GM12878 (cell line): ENCODE data around the gene POLE4. TPM values are rescaled to one million over a fixed set of nuclear protein-coding genes. Genes with fewer than 3 reads are reported as not detected.

ENCODE experiments used
- ATAC-seq: fragments of 200-7000 bp; cut with Tn5 transposase; 3 replicates; pipeline ENCODE4 v1.9.1; 2020; ENCODE audit warnings: mild to moderate bottlenecking, moderate library complexity
- BruUV-seq: library from RNA; stranded (reverse); fragments of 400-500 nt; replicated peaks from 2 replicates; lab custom pipeline; 2021; lab: Mats Ljungman, UMichigan
- CTCF ChIA-PET: fragments of 300-600 bp; sonication (Branson Sonifier 250); formaldehyde crosslinking; extraction: SDS; loops from one replicate; lab custom pipeline; 2021; ENCODE audit warnings: inconsistent platforms; lab: Yijun Ruan, JAX
- POLR2A ChIA-PET: fragments of 350-600 bp; formaldehyde crosslinking; extraction: SDS; loops from one replicate; lab custom pipeline; 2021; ENCODE audit warnings: inconsistent platforms; lab: Charles Lee
- RAD21 ChIA-PET: fragments of 300-600 bp; sonication (Branson Sonifier 250); formaldehyde crosslinking; loops from one replicate; lab custom pipeline; 2023; ENCODE audit warnings: antibody characterized with exemption; ENCODE audit not compliant: unreplicated experiment; lab: Charles Lee
- SMC1A ChIA-PET: fragments of 300-600 bp; sonication (Branson Sonifier 250); formaldehyde crosslinking; loops from one replicate; lab custom pipeline; 2023; ENCODE audit not compliant: unreplicated experiment, uncharacterized antibody; lab: Charles Lee
- DNase-seq: peaks from one replicate; pipeline ENCODE4 v3.0.0-alpha.2; 2011; ENCODE audit warnings: low read depth, low spot score
- FAIRE-seq: peaks from 3 replicates; lab custom pipeline; 2011; peaks lifted over from hg19 to GRCh38; lab: Jason Lieb, UNC
- H2AFZ ChIP-seq: 2 replicates; pipeline ENCODE4 v1.6.0; 2011; ENCODE audit warnings: low read depth, low read length, control low read depth; ENCODE audit not compliant: control insufficient read depth
- H3K27ac ChIP-seq: 2 replicates; pipeline ENCODE4 v1.5.1; 2011; ENCODE audit warnings: control low read depth; ENCODE audit not compliant: control insufficient read depth, insufficient read depth
- H3K27me3 ChIP-seq, 2 experiments: replicated peaks in 1 of 2; 2 replicates each; pipeline versions ENCODE4 v1.6.0 to v1.6.1; 2011; ENCODE audit warnings: low read length in 1 of 2; ENCODE audit not compliant: control insufficient read depth in 2 of 2, insufficient read depth in 2 of 2
- H3K36me3 ChIP-seq, 2 experiments: 2 replicates each; pipeline ENCODE4 v1.5.1; 2011; ENCODE audit warnings: low read length in 1 of 2; ENCODE audit not compliant: control insufficient read depth in 2 of 2, insufficient read depth in 2 of 2
- H3K4me1 ChIP-seq: 2 replicates; pipeline ENCODE4 v1.6.1; 2011; ENCODE audit warnings: mild to moderate bottlenecking, low read length, moderate library complexity, mixed read lengths; ENCODE audit not compliant: control insufficient read depth, insufficient read depth
- H3K4me2 ChIP-seq: 2 replicates; pipeline ENCODE4 v1.6.0; 2011; ENCODE audit warnings: control low read depth; ENCODE audit not compliant: control insufficient read depth, insufficient read depth
- H3K4me3 ChIP-seq: fragments of 200-600 bp; sonication (generic); 2 replicates; pipeline ENCODE4 v1.5.1; 2016
- H3K79me2 ChIP-seq: 2 replicates; pipeline ENCODE4 v1.6.0; 2011; ENCODE audit warnings: low read length; ENCODE audit not compliant: control insufficient read depth, insufficient read depth
- H3K9ac ChIP-seq: 2 replicates; pipeline ENCODE4 v1.8.0; 2011; ENCODE audit warnings: low read length, control low read depth, mixed read lengths; ENCODE audit not compliant: control insufficient read depth, insufficient read depth
- H3K9me3 ChIP-seq: replicated peaks from 3 replicates; pipeline ENCODE4 v1.5.1; 2011; ENCODE audit warnings: mild to moderate bottlenecking, low read length; ENCODE audit not compliant: control insufficient read depth, insufficient read depth
- H4K20me1 ChIP-seq: 2 replicates; pipeline ENCODE4 v1.6.0; 2011; ENCODE audit not compliant: control insufficient read depth, insufficient read depth
- EP300 ChIP-seq, 2 experiments: fragments of 150-350 bp in 1 of 2; IDR thresholded peaks; 2 replicates each; pipeline ENCODE4 v1.6.1; 2011 to 2012; ENCODE audit warnings: low read depth in 2 of 2, low read length in 2 of 2, borderline replicate concordance in 1 of 2, improper control_type of control experiment in 1 of 2, inconsistent platforms in 1 of 2; ENCODE audit not compliant: control insufficient read depth in 1 of 2
- FOXK2 ChIP-seq: fragments of 450-650 bp; IDR thresholded peaks from 2 replicates; pipeline ENCODE4 v1.6.1; 2017; ENCODE audit warnings: mild to moderate bottlenecking, moderate library complexity
- RB1 ChIP-seq: fragments of 450-650 bp; formaldehyde crosslinking; IDR thresholded peaks from 2 replicates; pipeline ENCODE4 v1.6.1; 2017; ENCODE audit warnings: mild to moderate bottlenecking, borderline replicate concordance
- RCOR1 ChIP-seq: conservative IDR thresholded peaks from 2 replicates; pipeline ENCODE4 v1.6.1; 2012; ENCODE audit warnings: low read depth, low read length, improper control_type of control experiment
- STAT1 ChIP-seq: fragments of 450-650 bp; conservative IDR thresholded peaks from 2 replicates; pipeline ENCODE4 v1.6.1; 2014; ENCODE audit warnings: antibody characterized with exemption, mild to moderate bottlenecking
- ZNF274 ChIP-seq: IDR thresholded peaks from one replicate; pipeline ENCODE4 v1.8.0; 2011; ENCODE audit not compliant: insufficient read length, insufficient read depth
- WGBS: methylation state at CpG from one replicate; pipeline ENCODE4 v1.1.6; 2016; ENCODE audit warnings: low lambda C conversion rate; ENCODE audit not compliant: insufficient replicate concordance, insufficient coverage; ENCODE audit errors: missing lambda C conversion rate; 5-methylcytosine and 5-hydroxymethylcytosine counted together
- in situ Hi-C: fragments of 300-500 bp; cut with MboI; formaldehyde crosslinking; loops from 9 replicates; pipeline ENCODE4 v1.14.3; 2018; ENCODE audit warnings: mixed read lengths
- intact Hi-C: fragments of 100-400 bp; cut with micrococcal nuclease; formaldehyde crosslinking; loops from one replicate; pipeline ENCODE4 v1.14.2; 2022; ENCODE audit not compliant: unreplicated experiment
- polyA plus RNA-seq, 11 experiments: library from polyadenylated mRNA; depleted of rRNA in 4 of 11; unstranded in 6 of 11; stranded (reverse) in 5 of 11; fragments of >200 nt; fragmentation: Nextera tagmentation in 4 of 11; fragmentation: Illumina TruSeq in 1 of 11; extraction: Ambion mirVana in 4 of 11; extraction: Trizol in 1 of 11; gene quantifications; 1 replicate in 1 of 11; 2 replicates in 10 of 11; pipeline versions ENCODE4 v1.2.1 to v1.2.3, GENCODE V29; 2011 to 2016; ENCODE audit warnings: inconsistent platforms in 2 of 11, missing spikeins in 2 of 11, low read depth in 1 of 11
- total RNA-seq, 4 experiments: library from RNA; depleted of rRNA in 3 of 4; stranded (reverse); fragments of >200 nt in 3 of 4; fragmentation: Illumina TruSeq in 1 of 4; extraction: Trizol in 1 of 4; gene quantifications; 2 replicates each; pipeline versions ENCODE4 v1.2.1 to v1.2.3, GENCODE V29; 2013 to 2021
- TF ChIP-seq, protein P1 (sequence below): fragments of 450-650 bp; IDR thresholded peaks from 2 replicates; pipeline ENCODE4 v1.6.1; 2014; ENCODE audit warnings: mild to moderate bottlenecking
- TF ChIP-seq, protein P2 (sequence below): fragments of 450-650 bp; IDR thresholded peaks from 2 replicates; pipeline ENCODE4 v1.6.1; 2016; ENCODE audit warnings: mild to moderate bottlenecking
- TF ChIP-seq, protein P3 (sequence below): fragments of 450-650 bp; IDR thresholded peaks from 2 replicates; pipeline ENCODE4 v1.6.1; 2017; ENCODE audit warnings: borderline replicate concordance
- TF ChIP-seq, protein P4 (sequence below): IDR thresholded peaks from 2 replicates; pipeline ENCODE4 v1.6.1; 2012; ENCODE audit warnings: low read length, inconsistent platforms
- TF ChIP-seq, protein P5 (sequence below): fragments of 450-650 bp; IDR thresholded peaks from 2 replicates; pipeline ENCODE4 v1.6.1; 2016; ENCODE audit warnings: mild to moderate bottlenecking
- TF ChIP-seq, protein P6 (sequence below): fragments of 450-650 bp; IDR thresholded peaks from 2 replicates; pipeline ENCODE4 v1.6.1; 2016; ENCODE audit warnings: mild to moderate bottlenecking, moderate library complexity, borderline replicate concordance

POLE4 gene
- total and polyA plus RNA-seq, 10 of the 15 experiments (the other 5 are each of a cell fraction or from before 2014, with no cell fraction given): 38.5 to 221 (median 66.8) TPM

DNA sequence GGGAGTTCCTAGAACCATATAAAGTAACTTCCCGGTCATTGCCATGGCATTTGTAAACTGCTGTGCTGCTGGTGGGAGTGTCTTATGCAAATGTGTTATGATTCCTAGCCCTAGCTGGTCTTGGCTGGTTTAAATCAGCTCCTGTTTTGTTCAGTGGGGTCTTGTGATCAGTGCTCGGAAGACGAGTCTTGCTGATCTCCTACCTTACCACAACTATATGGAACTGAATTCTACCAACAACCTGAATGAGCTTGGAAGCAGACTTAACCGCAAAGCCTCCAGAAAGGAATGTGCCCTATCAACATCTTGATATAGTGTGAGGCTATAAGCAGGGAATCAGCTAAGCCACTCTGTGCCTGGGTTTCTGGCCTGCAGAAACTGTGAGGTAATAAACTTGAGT, 33.5 kb downstream of the POLE4 start:
- FAIRE-seq (no peak), ATAC-seq (no peak), DNase-seq (no peak)
- ChIA-PET POLR2A (no interaction called here), RAD21 (no interaction called here), CTCF (interaction anchor here (1.1 to 1.4 kb wide), 5 partner anchors 9 to 155 kb away, joined by 3 to 5 read pairs (median 3); no protein-coding TSS in a partner anchor), SMC1A (interaction anchor here (0.6 to 1.3 kb wide), 4 partner anchors 8 to 538 kb away, joined by 3 to 4 read pairs (median 4); no protein-coding TSS in a partner anchor)
- TF ChIP-seq ZNF274: no peak
- no peak for TF ChIP-seq STAT1
- TF ChIP-seq RCOR1: no peak
- no peak for TF ChIP-seq RB1
- TF ChIP-seq, protein P1, sequence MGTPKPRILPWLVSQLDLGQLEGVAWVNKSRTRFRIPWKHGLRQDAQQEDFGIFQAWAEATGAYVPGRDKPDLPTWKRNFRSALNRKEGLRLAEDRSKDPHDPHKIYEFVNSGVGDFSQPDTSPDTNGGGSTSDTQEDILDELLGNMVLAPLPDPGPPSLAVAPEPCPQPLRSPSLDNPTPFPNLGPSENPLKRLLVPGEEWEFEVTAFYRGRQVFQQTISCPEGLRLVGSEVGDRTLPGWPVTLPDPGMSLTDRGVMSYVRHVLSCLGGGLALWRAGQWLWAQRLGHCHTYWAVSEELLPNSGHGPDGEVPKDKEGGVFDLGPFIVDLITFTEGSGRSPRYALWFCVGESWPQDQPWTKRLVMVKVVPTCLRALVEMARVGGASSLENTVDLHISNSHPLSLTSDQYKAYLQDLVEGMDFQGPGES: no peak
- TF ChIP-seq, protein P2, sequence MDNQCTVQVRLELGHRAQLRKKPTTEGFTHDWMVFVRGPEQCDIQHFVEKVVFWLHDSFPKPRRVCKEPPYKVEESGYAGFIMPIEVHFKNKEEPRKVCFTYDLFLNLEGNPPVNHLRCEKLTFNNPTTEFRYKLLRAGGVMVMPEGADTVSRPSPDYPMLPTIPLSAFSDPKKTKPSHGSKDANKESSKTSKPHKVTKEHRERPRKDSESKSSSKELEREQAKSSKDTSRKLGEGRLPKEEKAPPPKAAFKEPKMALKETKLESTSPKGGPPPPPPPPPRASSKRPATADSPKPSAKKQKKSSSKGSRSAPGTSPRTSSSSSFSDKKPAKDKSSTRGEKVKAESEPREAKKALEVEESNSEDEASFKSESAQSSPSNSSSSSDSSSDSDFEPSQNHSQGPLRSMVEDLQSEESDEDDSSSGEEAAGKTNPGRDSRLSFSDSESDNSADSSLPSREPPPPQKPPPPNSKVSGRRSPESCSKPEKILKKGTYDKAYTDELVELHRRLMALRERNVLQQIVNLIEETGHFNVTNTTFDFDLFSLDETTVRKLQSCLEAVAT: no peak
- TF ChIP-seq, protein P3, sequence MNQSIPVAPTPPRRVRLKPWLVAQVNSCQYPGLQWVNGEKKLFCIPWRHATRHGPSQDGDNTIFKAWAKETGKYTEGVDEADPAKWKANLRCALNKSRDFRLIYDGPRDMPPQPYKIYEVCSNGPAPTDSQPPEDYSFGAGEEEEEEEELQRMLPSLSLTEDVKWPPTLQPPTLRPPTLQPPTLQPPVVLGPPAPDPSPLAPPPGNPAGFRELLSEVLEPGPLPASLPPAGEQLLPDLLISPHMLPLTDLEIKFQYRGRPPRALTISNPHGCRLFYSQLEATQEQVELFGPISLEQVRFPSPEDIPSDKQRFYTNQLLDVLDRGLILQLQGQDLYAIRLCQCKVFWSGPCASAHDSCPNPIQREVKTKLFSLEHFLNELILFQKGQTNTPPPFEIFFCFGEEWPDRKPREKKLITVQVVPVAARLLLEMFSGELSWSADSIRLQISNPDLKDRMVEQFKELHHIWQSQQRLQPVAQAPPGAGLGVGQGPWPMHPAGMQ: no peak
- TF ChIP-seq, protein P4, sequence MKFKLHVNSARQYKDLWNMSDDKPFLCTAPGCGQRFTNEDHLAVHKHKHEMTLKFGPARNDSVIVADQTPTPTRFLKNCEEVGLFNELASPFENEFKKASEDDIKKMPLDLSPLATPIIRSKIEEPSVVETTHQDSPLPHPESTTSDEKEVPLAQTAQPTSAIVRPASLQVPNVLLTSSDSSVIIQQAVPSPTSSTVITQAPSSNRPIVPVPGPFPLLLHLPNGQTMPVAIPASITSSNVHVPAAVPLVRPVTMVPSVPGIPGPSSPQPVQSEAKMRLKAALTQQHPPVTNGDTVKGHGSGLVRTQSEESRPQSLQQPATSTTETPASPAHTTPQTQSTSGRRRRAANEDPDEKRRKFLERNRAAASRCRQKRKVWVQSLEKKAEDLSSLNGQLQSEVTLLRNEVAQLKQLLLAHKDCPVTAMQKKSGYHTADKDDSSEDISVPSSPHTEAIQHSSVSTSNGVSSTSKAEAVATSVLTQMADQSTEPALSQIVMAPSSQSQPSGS: no peak
- TF ChIP-seq, protein P5, sequence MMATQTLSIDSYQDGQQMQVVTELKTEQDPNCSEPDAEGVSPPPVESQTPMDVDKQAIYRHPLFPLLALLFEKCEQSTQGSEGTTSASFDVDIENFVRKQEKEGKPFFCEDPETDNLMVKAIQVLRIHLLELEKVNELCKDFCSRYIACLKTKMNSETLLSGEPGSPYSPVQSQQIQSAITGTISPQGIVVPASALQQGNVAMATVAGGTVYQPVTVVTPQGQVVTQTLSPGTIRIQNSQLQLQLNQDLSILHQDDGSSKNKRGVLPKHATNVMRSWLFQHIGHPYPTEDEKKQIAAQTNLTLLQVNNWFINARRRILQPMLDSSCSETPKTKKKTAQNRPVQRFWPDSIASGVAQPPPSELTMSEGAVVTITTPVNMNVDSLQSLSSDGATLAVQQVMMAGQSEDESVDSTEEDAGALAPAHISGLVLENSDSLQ: no peak
- no peak for TF ChIP-seq FOXK2
- TF ChIP-seq, protein P6, sequence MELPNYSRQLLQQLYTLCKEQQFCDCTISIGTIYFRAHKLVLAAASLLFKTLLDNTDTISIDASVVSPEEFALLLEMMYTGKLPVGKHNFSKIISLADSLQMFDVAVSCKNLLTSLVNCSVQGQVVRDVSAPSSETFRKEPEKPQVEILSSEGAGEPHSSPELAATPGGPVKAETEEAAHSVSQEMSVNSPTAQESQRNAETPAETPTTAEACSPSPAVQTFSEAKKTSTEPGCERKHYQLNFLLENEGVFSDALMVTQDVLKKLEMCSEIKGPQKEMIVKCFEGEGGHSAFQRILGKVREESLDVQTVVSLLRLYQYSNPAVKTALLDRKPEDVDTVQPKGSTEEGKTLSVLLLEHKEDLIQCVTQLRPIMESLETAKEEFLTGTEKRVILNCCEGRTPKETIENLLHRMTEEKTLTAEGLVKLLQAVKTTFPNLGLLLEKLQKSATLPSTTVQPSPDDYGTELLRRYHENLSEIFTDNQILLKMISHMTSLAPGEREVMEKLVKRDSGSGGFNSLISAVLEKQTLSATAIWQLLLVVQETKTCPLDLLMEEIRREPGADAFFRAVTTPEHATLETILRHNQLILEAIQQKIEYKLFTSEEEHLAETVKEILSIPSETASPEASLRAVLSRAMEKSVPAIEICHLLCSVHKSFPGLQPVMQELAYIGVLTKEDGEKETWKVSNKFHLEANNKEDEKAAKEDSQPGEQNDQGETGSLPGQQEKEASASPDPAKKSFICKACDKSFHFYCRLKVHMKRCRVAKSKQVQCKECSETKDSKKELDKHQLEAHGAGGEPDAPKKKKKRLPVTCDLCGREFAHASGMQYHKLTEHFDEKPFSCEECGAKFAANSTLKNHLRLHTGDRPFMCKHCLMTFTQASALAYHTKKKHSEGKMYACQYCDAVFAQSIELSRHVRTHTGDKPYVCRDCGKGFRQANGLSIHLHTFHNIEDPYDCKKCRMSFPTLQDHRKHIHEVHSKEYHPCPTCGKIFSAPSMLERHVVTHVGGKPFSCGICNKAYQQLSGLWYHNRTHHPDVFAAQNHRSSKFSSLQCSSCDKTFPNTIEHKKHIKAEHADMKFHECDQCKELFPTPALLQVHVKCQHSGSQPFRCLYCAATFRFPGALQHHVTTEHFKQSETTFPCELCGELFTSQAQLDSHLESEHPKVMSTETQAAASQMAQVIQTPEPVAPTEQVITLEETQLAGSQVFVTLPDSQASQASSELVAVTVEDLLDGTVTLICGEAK: no peak
- TF ChIP-seq EP300 (IDR thresholded peaks at IDR 0.05; ENCODE audit: borderline replicate concordance in 1 of 2, control insufficient read depth in 1 of 2, low read depth in 2 of 2, low read length in 2 of 2): no peak
- no peaks in the 10 kb centered on the region for H3K79me2 ChIP-seq
- H3K9ac ChIP-seq: no peak overlapping the region
- in situ Hi-C loops (no loop called here), intact Hi-C loops (no loop called here)
- H3K4me2 ChIP-seq: no peak overlapping the region
- H3K27me3 ChIP-seq: no peaks in the 10 kb centered on the region
- H3K4me3 ChIP-seq: no peak overlapping the region
- H3K27ac ChIP-seq: no peak overlapping the region
- no peaks in the 10 kb centered on the region for H3K36me3 ChIP-seq
- H3K9me3 ChIP-seq: no peaks in the 10 kb centered on the region
- no peaks in the 10 kb centered on the region for H3K4me1 ChIP-seq
- H2AFZ ChIP-seq: no peak overlapping the region
- 84% methylated on average over 4 of the region's 4 CpGs for WGBS
- H4K20me1 ChIP-seq: no peaks in the 10 kb centered on the region
- no TSS peak for BruUV-seq
